GM10847 (cell line): ENCODE results near the gene TSSK3.

Source experiments
- POLR2A ChIP-seq: IDR thresholded peaks from 2 replicates; pipeline ENCODE4 v1.6.1; 2011; ENCODE audit not compliant: insufficient read length; ENCODE audit errors: extremely low read depth

The TSSK3 gene, protein sequence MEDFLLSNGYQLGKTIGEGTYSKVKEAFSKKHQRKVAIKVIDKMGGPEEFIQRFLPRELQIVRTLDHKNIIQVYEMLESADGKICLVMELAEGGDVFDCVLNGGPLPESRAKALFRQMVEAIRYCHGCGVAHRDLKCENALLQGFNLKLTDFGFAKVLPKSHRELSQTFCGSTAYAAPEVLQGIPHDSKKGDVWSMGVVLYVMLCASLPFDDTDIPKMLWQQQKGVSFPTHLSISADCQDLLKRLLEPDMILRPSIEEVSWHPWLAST

DNA sequence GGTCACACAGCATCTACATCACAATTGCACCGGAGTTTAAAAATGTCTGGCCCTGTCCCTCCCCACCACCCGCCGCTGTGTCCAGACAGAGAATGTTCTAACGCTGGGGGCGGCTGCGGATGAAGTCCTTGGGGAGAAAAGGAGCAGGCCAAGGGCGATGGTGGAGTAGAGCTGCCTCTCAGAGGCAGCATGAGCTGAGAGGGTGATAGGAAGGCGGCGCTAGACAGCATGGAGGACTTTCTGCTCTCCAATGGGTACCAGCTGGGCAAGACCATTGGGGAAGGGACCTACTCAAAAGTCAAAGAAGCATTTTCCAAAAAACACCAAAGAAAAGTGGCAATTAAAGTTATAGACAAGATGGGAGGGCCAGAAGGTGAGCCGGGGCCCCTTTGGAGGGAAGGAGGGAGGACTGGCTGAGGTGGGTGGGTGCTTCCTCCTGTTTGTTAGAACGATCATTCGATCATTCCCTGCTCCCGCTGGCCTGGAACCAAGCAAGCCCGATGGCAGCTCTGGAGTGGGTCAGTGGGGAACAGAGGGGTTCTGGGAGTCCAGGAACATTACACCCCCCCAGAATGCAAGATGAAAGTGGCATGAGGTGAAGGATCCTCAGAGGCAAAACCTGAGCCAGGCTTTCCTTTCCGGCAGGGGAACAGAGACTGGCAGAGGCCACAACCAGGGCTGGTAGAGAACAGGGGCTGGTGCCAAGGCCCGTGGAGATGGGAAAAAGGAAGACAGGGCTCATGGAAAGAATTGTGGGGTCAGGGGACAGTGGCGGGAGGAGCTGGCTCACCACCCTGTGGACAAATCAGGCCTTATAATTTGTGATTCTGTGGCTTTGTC is at the start of gene TSSK3, which contains the start of gene FAM229A:
TSS of gene TSSK3 (plus strand) at position 66 of the 840 bp plus-strand sequence. CDS start at position 229, 163 bp downstream.
TSS of gene FAM229A (minus strand) at position 12 of the 840 bp plus-strand sequence. CDS start 394 bp downstream, outside the sequence.
- TF ChIP-seq POLR2A: no peak

DNA sequence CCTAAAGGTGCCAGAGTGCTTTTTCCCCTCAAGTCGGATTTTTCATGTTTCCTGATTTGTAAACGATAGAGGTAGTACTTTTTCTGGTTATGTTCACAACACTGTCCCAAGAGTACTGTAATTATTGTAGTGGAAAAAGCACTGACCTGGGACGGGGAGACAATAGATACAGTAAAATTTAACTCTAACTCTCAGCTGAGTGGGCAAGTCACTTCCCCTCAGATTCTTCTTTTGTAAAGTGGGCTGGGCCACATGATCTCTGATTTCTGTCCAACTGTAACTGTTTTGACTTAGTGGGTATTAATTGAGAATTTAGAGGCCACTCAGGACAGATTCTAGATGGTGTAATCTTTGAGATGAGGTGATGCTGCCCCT is 45.4 kb upstream of the TSSK3 start:
- TF ChIP-seq POLR2A: no peak

DNA sequence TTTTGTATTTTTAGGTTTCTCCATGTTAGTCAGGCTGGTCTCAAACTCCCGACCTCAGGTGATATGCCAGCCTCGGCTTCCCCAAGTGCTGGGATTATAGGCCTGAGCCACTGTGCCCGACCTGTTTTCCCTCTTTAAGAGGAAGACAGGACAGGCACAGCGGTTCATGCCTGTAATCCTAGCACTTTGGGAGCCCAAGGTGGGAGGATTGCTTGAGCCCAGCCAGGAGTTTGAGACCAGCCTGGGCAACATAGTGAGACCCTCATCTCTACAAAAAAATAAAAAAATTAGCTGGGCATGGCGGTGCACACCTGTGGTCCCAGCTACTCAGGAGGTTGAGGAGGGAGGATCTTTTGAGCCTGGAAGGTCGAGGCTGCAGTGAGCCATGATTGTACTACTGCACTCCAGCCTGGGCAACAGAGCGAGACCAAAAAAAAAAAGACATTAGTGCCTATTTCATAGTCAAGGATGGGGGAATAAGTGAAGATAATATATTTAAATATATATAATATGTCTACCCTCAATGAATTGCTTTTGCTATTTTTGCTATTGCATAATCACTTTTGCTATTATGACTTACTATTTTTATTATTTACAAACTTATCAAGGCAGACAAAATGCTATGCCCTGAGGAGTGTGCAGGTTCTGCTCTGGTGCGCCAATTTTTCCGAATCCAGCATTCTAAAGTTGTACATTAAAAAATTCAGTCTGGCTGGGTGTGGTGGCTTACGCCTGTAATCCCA is 44.0 kb upstream of the TSSK3 start:
- TF ChIP-seq POLR2A: no peak

DNA sequence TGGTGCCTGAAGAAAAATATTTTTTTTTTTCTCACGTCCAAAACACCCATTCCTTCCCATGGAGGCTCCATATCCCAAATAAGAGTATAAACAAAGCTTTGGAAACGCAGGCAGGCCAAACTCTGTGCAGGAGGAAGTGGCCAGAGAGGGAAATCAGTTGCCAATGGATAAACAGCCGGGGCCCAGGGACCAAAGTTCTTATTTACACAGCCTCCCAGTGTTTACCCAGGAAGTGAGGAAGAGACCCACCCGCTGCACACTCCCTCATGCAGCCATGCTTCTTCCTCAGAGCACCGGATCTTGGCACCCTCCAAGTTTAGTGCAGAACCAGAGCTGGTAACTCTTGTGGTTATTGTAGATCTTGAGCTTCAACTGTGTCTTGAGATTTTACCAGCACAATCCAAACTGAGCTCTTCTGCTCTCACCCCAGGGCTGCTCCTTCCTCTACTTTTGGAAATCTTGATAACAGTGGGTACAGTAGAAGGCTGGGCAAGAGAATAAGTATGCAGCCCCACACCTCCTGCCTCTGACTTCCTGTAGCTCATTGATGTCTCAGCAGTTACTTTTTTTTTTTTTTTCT is 40.5 kb upstream of the TSSK3 start:
- no peak for TF ChIP-seq POLR2A

DNA sequence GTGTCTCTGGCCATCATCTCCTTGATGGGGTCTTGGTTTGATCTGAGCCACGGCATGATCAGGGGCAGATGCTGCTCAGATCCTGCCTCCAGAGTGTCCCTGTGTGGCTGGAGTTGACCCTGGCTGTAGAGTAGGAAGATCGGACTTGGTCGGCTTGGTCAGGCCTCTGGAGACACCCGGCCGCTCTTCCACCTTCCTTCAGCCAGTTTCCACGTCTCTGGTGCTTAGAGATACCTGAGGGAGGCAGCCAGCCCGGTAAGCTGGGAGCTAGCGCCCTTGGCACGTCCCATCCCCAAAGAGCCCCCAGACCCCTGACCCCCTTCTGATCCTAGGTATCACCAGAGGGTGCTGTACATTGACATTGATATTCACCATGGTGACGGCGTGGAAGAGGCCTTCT is 35.1 kb upstream of the TSSK3 start:
- no peak for TF ChIP-seq POLR2A

DNA sequence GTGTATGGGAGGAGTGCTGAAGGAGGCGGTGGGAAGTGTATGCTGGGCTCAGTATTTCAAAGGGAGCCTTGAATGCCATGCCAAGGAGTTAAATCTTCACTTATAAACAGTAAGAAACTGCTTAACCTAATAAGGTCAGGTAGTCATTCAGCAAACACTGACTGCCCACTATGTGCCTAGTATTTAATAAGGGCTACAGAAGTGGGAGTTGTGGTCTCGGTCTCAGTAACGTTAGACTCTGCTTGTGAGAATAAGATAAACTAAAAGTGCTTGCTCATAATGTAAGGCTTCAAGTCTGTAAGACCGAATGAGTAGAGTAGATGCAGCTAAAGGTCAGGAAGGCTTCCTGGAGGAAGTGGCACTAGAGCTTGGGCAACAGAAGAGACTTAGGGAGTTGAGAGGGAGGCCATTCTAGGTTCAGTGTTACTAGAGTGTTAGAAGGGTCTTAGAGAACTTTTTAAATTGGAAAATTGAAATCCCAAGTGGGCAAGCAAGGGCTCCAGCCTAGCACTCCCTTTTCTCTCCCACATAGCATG is 32.3 kb upstream of the TSSK3 start:
- no peak for TF ChIP-seq POLR2A

DNA sequence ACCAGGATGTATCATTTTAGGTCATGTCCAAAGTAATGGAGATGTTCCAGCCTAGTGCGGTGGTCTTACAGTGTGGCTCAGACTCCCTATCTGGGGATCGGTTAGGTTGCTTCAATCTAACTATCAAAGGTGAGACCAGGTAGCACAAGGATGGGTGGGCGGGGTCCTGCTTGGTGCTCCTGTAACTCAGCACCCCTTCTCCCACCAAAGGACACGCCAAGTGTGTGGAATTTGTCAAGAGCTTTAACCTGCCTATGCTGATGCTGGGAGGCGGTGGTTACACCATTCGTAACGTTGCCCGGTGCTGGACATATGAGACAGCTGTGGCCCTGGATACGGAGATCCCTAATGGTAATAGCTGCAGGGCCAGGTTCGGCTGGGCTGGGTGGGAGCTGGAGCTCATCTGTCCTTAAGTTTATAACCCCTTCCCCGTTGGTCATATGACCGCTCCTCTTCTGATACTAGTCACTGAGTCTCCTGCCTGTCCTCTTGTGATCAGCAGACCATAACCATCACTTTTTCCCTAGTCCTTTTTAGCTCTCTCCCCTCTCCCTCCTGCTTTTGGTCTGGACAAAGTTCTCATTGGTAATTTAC is 31.7 kb upstream of the TSSK3 start:
- no peak for TF ChIP-seq POLR2A

DNA sequence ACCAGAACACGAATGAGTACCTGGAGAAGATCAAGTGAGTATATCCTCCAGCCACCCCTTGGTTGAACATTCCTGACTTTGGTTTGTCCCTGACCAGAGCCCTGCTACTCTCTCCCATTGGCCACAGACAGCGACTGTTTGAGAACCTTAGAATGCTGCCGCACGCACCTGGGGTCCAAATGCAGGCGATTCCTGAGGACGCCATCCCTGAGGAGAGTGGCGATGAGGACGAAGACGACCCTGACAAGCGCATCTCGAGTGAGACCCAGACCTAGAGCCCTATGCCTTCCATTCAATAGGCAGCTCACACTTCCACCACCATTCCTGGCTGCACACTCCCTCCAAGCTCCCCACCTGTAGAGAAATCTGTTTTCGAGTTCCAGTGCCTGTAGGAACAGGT is 30.8 kb upstream of the TSSK3 start:
- no peak for TF ChIP-seq POLR2A

DNA sequence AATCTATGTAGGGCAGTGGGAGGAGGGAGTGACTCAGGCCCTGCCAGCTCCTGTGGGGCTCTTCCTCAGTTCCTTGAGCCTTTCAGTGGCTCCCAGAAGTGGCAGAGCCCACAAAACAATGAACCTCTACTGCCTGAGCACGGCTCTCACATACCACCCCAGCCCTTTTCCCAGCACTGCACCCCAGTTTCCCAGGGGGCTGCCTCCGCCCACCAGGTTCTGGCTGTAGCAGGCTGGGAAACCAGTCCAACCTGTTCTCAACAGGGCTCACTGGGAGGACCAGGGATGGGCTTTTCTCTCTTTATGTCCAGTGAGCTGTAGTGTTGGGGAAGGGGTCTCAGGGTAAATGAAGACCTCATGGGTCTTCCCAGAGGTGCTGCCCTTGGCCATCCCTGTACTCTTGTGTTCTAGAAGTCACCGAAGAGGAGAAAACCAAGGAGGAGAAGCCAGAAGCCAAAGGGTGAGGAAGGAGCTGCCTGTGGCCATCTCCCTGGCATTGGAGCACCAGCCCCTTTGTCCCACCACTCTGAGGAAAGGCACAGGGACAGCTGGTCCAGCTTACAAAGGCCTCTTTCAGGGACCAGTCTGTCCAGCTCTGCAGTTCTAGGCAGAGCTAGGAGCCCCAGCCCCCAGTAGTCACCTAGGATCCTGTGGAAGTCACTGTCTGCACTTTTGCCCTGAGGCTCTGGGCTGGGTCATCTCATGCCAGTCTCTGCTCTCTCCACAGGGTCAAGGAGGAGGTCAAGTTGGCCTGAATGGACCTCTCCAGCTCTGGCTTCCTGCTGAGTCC is 29.9 kb upstream of the TSSK3 start:
- no peak for TF ChIP-seq POLR2A

DNA sequence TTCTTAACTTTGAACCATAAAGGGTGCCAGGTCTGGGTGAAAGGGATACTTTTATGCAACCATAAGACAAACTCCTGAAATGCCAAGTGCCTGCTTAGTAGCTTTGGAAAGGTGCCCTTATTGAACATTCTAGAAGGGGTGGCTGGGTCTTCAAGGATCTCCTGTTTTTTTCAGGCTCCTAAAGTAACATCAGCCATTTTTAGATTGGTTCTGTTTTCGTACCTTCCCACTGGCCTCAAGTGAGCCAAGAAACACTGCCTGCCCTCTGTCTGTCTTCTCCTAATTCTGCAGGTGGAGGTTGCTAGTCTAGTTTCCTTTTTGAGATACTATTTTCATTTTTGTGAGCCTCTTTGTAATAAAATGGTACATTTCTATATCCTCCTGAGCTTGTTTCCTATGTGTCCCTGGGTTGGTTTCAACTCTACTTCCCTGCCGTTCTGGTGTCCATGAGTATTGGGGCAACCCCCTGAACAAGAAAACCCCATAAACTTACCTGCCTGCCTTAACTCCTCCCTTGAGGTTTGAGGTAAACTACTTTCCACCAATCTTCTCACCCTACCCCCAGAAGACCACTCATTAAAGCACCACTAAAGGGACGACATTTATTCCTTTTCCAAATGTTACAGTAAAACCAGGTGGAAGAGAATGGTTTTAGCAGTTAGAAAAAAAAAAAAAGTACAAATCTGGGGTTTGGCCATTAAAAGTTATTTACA is 28.9 kb upstream of the TSSK3 start:
- no peak for TF ChIP-seq POLR2A

DNA sequence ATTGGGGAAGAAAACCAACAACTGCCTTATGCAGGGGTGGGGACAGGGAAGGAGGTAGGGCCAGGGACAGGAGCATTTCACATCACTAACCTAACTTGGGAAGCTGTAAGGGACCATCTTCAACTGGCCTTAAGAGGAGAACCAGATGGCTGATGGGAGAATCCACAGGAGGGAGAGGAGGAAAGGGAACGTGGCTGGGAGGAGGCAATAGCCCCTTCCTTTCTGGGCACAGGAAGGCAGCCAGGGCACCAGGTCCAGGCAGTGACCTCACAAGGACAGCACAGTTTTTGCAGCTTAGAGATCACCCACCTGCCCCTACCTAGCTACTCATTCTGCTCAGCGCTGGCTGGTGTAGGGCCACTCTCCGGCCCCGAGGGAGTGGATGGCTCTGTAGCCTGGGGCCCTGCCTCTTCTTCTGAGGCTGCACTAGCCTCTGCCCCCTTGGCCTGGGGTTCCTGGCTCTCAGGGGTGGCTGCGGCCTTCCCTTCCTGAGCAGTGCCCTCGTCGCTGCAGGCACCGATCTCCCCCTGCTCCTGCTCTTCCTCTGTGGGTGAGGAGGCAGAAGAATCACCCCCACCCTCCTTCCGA is 28.0 kb upstream of the TSSK3 start:
- no peak for TF ChIP-seq POLR2A

DNA sequence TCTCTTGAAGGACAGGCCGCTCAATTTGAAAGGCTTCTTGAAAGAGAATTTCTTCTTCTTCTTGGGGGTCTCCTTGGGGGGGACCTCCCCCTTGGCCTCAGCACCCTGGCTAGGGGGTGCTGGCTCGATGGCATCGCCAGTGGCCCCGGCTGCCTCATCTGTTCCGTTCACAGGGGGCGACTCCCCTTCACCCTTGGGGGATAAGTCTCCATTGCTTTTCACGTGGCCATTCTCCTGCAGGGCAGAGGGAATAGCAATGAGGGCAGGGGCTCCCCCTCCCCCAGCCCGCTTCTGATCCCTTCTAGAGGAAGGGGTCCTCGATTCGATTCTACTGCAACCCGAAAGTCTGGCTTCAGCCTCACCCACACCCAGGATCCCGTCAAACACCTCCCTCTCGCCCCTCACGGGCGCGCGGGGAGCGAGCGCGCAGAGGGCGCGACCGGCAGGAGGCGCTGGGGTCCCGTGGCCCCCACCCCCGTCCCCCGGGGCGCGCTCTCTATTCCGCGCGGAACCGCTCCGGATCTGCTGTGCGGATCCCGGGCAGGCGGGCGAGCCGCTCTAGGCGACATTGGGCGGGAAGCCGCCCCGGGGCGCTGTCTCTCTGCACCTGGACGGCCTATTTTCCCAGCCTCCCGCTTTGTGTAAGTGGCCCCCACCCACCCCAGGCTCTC is 27.3 kb upstream of the TSSK3 start:
- no peak for TF ChIP-seq POLR2A

DNA sequence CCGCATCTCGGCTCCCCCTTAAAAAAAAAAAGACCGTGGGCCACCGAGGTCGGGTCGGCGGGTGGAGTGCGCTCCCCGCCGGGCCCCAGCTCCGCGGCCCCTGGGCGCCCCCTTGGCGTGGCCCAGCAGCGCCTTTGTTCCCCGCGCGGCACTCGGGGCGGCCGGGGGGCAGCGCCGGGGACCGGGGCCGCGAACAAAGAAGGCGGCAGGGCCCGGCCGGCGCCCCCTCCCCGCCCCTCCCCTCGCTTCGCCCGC is 26.9 kb upstream of the TSSK3 start:
- TF ChIP-seq POLR2A: no peak
